RKO (cell line): ENCODE measurements around the gene PIK3R1.

Experiments used
- DNase-seq: peaks from one replicate; pipeline ENCODE4 v3.0.0-alpha.2; 2016; ENCODE audit warnings: low spot score

Gene PIK3R1

DNA sequence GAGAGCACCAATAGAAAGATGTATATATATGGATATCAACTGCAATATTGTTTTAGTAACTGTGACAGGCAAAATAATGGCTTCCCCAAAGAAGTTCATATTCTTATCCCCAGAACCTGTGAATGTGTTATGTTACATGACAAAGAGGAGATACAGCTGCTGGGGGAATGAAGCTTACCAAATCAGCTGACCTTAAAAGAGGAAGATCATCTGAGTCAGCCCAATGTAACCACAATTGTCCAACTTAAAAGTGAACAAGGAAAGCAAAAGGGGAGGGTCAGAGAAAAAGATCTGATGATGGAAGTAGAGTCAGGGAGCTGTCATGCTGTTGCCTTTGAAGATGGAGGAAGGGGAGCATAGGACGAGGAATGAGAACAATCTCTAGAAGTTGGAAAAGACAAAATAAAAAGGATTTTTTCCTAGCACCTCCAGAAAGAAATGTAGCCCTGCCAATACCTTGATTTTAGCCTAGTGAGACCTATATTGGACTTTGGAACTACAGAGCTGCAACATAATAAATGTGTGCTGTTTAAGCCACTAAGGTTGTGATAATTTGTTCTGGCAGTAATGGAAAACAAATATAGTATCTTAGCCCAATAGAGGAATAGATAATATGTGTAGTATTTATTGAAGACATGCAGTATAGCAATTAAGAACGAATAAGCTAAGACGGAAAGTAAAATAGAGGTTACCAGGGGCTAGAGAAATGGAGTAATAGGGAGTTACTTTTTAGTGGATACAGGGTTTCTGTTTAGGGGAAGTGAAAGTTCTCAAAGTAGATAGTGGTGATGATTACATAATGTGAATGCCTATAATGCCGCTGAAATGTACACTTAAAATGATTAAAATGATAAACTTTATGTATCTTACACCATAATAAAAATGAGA is 115.9 kb downstream of the PIK3R1 start:
- DNase-seq: no peak

DNA sequence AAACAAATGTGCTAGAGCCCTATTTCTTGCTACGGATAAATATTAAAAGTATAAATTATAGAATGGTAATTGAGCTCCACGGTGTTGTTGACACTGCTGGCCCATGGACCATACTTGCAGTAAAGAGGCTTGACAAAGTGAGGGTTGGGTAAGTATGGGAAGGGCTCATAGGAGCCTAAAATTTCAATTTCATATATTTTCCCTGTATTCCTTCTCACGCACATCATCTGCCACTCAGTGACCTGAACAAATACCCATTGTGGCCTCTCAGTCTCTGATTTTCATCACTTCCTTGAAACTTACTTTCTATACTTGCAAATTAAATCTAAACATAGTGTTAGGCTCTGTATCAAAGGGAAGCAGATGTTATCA is 116.5 kb downstream of the PIK3R1 start:
- no peak for DNase-seq

- DNase-seq: peak; percentile 15
Observed at GRCh38 chr5:68332556-68332955, 117.0 kb downstream of the PIK3R1 start.

- peak; percentile 79 for DNase-seq
Observed at GRCh38 chr5:68333649-68334552, 118.3 kb downstream of the PIK3R1 start.

- no peak for DNase-seq
Observed at GRCh38 chr5:68334553-68334886, 119.0 kb downstream of the PIK3R1 start.

GRCh38 chr5:68335075-68335474 is 119.5 kb downstream of the PIK3R1 start:
- no peak for DNase-seq

GRCh38 chr5:68336200-68336599 is 120.6 kb downstream of the PIK3R1 start:
- no peak for DNase-seq

GRCh38 chr5:68337235-68337634 is 121.7 kb downstream of the PIK3R1 start:
- DNase-seq: no peak

GRCh38 chr5:68339921-68340321 is 124.4 kb downstream of the PIK3R1 start:
- no peak for DNase-seq

GRCh38 chr5:68341006-68341405 is 125.5 kb downstream of the PIK3R1 start:
- DNase-seq: no peak

- no peak for DNase-seq
Observed at GRCh38 chr5:68342693-68343092, 127.1 kb downstream of the PIK3R1 start.

DNA sequence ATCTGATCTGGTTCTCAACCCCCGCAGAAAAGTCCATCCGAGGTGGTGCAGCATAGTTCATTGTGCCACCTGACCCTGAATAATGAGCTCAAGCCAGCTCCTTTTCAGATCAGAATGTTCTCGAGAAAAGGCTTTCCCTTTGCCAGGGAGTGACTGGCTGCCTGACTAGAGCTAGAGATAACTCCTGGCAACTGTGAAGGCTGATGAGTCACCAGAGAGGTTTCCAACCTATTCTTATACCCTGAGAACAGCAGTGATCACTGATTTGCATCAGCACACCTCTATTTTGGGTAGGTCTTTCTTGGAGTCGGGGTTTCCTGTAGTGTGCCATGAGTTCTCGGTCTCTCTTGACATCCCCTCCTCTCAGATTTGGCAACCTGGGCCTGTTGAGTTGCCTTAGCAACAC is 127.9 kb downstream of the PIK3R1 start:
- DNase-seq: peak; percentile 14

DNA sequence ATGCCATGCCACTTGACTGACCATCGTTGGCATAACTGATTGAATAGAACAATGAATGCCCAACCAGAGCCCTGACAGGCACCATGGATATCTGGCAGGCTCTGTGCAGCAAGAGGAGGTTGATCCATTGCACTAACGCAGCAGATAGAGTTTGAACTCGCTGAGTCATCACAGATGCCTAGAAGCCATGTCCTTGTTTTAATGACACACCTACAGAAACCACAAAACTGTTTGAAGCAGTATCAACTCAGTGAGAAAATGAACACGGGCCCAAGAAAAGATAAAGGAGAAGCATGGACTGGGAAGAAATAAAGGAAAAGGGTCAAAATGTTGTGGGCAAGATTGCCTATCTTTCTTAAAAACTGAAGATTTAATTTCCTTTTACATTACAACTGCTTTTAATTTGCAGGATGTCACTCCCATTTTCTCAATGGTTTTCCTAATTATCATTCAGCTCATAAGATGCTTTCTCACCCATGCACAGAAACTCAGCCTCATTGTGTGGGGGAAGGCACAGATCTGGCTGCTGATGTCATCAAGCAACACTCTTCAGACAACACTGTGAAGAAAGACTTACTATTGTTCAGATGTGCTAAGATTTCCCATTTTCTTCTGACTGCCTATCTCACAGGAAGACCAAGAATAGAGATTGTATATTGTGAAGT is 129.0 kb downstream of the PIK3R1 start:
- peak; percentile 17 for DNase-seq

- DNase-seq: no peak
Observed at GRCh38 chr5:68345171-68345570, 129.6 kb downstream of the PIK3R1 start.

DNA sequence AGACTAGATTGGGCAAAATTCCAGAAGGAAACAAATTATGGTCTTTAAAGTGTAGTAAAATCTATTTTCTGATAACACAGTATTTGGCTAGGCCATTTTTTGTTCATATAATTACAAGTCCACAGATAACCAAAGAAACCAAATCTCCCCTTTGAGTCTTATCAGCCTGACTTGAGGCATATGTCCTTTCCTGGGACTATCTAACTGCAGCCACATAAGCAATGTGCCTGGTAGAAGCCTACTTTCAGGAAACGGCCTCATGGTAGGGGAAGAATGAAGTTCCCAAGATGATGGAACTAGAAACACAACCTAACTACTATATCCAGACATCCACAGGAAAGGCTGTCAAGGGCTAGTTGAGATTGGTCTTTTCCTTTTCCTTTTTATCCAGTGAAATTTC is 130.0 kb downstream of the PIK3R1 start:
- DNase-seq: no peak

DNA sequence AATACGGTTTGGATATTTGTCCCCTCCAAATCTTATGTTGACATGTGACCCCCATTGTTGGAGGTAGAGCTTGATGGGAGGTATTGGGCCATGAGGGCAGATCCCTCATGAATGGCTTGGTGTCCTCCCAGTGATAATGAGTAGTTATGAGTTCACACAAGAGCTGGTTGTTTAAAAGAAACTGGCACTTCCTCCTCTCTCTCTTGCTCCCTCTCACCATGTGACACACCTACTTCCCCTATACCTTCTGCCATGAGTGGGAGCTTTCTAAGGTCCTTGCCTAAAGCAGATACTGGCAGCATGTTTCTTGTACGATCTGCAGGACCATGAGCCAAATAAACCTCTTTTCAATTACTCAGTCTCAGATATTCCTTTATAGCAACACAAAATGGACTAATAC is 132.0 kb downstream of the PIK3R1 start:
- DNase-seq: no peak

DNA sequence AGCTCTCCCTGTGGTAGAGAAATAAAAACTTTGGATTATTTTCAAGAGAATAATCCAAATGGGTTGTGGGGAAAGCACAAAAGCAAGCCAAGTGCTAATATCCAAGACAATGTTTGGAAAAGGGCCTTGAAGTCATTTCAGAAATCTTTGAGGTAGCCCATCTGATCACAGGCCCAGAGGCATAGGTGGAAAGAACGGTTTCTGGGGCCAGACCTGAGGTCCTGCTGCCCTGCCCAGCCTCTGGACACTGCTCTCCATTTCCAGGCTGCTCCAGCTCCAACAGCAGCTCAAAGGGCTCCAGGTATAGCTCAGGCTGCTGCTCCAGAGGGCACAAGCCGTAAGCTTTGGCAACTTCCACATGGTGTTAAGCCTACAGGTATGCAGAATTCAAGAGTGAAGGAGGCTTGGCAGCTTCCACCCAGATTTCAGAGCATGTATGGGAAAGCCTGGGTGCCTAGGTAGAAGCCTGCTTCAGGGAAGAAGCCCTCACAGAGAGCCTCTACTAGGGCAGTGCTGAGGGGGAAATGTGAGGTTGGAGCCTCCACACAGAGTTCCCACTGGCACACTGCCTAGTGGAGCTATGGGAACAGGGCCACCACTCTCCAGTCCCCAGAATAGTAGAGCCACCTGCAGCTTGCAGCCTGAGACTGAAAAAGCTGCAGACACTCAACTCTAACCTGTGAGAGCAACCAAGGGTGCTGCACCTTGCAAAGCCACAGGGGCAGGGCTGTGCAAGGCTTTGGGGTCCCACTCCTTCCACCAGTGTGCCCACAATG is 133.1 kb downstream of the PIK3R1 start:
- DNase-seq: no peak

DNA sequence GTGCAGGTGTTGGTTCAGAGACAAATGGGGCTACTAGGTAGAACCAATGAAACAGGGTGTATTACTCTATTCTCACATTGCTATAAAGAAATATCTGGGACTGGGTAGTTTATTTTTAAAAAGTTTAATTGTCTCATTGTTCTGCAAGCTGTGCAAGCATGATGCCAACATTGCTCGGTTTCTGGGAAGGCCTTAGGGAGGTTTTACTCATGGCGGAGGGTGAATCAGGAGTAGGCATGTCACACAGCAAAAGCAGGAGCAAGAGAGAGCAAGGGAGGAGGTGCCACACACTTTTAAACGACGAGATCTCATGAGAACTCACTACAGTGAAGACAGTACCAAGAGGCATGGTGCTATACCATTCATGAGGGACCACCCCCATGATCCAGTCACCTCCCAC is 134.6 kb downstream of the PIK3R1 start:
- DNase-seq: no peak
